Lower leg skin (tissue), 4 donors: ENCODE measurements around the gene CAMTA1. TPM values are rescaled to one million over a fixed set of nuclear protein-coding genes. Genes with fewer than 3 reads are reported as not detected.

Experiments
- DNase-seq, 2 donors: peaks; one replicate each; pipeline ENCODE4 v3.0.0-alpha.2; 2019; ENCODE audit warnings: low spot score in 2 of 2
- H3K4me3 ChIP-seq: fragments of 200-600 bp; sonication (generic); 2 replicates; pipeline ENCODE4 v1.5.1; 2017; ENCODE audit warnings: mild to moderate bottlenecking, low read depth; ENCODE audit not compliant: poor library complexity, severe bottlenecking
- CTCF ChIP-seq, 3 donors: fragments of 450-650 bp; IDR thresholded peaks; one replicate each; pipeline ENCODE4 v1.5.1; 2016; ENCODE audit warnings: antibody characterized with exemption in 3 of 3, mild to moderate bottlenecking in 3 of 3, moderate library complexity in 2 of 3
- POLR2A ChIP-seq, 2 donors: fragments of 450-650 bp; IDR thresholded peaks; one replicate each; pipeline ENCODE4 v1.6.1; 2016 to 2017; ENCODE audit warnings: antibody characterized with exemption in 2 of 2, mild to moderate bottlenecking in 1 of 2, moderate library complexity in 1 of 2
- WGBS, 2 donors: methylation state at CpG; one replicate each; pipeline ENCODE4 v1.1.5; 2018; 5-methylcytosine and 5-hydroxymethylcytosine counted together
- intact Hi-C: fragments of 100-400 bp; cut with DNase I; formaldehyde crosslinking; loops from one replicate; pipeline ENCODE4 v1.15.0; 2023; ENCODE audit warnings: low total_unique reads
- total RNA-seq, 4 donors: library from RNA; depleted of rRNA; stranded (reverse); fragments of >200 nt; gene quantifications; one replicate each; pipeline ENCODE4 v1.1.0, GENCODE V29; 2016

CAMTA1 gene
- total RNA-seq, 4 donors from 2014 or later = 24.4 to 52.3 (median 32.9) TPM

GRCh38 chr1:7752512-7753417 lies 967.5 kb downstream of the CAMTA1 start:
- no peak overlapping the region for H3K4me3 ChIP-seq
- peak in 1 of 3 donors; percentile 43 for TF ChIP-seq CTCF (IDR thresholded peaks at IDR 0.05)
- no peak for TF ChIP-seq POLR2A (IDR thresholded peaks at IDR 0.05)
- 29 to 32% methylated on average over 18 of the region's 18 CpGs for WGBS, 2 donors
- peak in 1 of 2 donors; percentile 75 for DNase-seq
- intact Hi-C loops = loop anchor here (2.0 kb wide), 1 partner anchor 84 kb away; no protein-coding TSS in a partner anchor

- no peak for DNase-seq
- H3K4me3 ChIP-seq = no peak overlapping the region
- TF ChIP-seq POLR2A (IDR thresholded peaks at IDR 0.05) = no peak
- TF ChIP-seq CTCF (IDR thresholded peaks at IDR 0.05) = no peak
- WGBS, 2 donors = 59 to 86% methylated on average over 3 of the region's 3 CpGs
- intact Hi-C loops = loop anchor here (2.0 kb wide), 1 partner anchor 85 kb away; no protein-coding TSS in a partner anchor
These were observed 968.4 kb downstream of the CAMTA1 start for GRCh38 chr1:7753641-7754040.

- intact Hi-C loops = no loop called here
- no peak for TF ChIP-seq CTCF (IDR thresholded peaks at IDR 0.05)
- TF ChIP-seq POLR2A (IDR thresholded peaks at IDR 0.05) = no peak
- DNase-seq = no peak
- no peak overlapping the region for H3K4me3 ChIP-seq
- 69 to 80% methylated on average over 3 of the region's 3 CpGs for WGBS, 2 donors
These were observed 969.0 kb downstream of the CAMTA1 start for GRCh38 chr1:7754234-7754633.

GRCh38 chr1:7755448-7755847 lies 970.2 kb downstream of the CAMTA1 start:
- no peak overlapping the region for H3K4me3 ChIP-seq
- TF ChIP-seq CTCF (IDR thresholded peaks at IDR 0.05) (no peak), POLR2A (IDR thresholded peaks at IDR 0.05) (no peak)
- intact Hi-C loops = no loop called here
- DNase-seq = no peak
- 95 to 98% methylated on average over 1 of the region's 1 CpG for WGBS, 2 donors

GRCh38 chr1:7760245-7760644 lies 975.0 kb downstream of the CAMTA1 start:
- DNase-seq = no peak

More at GRCh38 chr1:7760245-7760644, 975.0 kb downstream of the CAMTA1 start:
- no peak for TF ChIP-seq POLR2A (IDR thresholded peaks at IDR 0.05)
- TF ChIP-seq CTCF (IDR thresholded peaks at IDR 0.05) = no peak
- 80 to 86% methylated on average over 6 of the region's 6 CpGs for WGBS, 2 donors
- intact Hi-C loops = no loop called here
- H3K4me3 ChIP-seq = no peak overlapping the region
